ENCODE data around the gene TENM4.

- TF ChIP-seq CTCF (IDR thresholded peaks at IDR 0.05; ENCODE audit: borderline replicate concordance, extremely low read depth, low read length, poor library complexity, severe bottlenecking), result no peak
- no peak for TF ChIP-seq EZH2 (IDR thresholded peaks at IDR 0.05; ENCODE audit: borderline replicate concordance, low read depth, low read length, severe bottlenecking)
Measured at GRCh38 chr11:79113054-79113690, 327.7 kb downstream of the TENM4 start.

All from DND-41 (cell line).